GM04503 (cell line): Measurements from ENCODE around the gene PRDM12.

Experiments
- DNase-seq: peaks from one replicate; pipeline ENCODE4 v3.0.0-alpha.2; 2012; ENCODE audit warnings: low read depth

The PRDM12 gene

GRCh38 chr9:130636648-130637020, 27.8 kb upstream of the PRDM12 start:
- DNase-seq, result no peak

GRCh38 chr9:130638284-130639123, 25.9 kb upstream of the PRDM12 start:
- DNase-seq, result no peak

- no peak for DNase-seq
Measured at GRCh38 chr9:130639124-130639765, 25.1 kb upstream of the PRDM12 start.

- DNase-seq, result no peak
Measured at GRCh38 chr9:130639866-130640555, 24.4 kb upstream of the PRDM12 start.

- DNase-seq, result no peak
Measured at GRCh38 chr9:130640681-130641080, 23.7 kb upstream of the PRDM12 start.

- DNase-seq, result no peak
Measured at GRCh38 chr9:130642926-130643325, 21.5 kb upstream of the PRDM12 start.

- DNase-seq, result no peak
Measured at GRCh38 chr9:130651221-130651620, 13.2 kb upstream of the PRDM12 start.

GRCh38 chr9:130651752-130652151, 12.6 kb upstream of the PRDM12 start:
- DNase-seq, result no peak

GRCh38 chr9:130654879-130655278, 9.5 kb upstream of the PRDM12 start:
- DNase-seq, result no peak

- no peak for DNase-seq
Measured at GRCh38 chr9:130658893-130659698, 5.3 kb upstream of the PRDM12 start.

- DNase-seq, result no peak
Measured at GRCh38 chr9:130659699-130660248, 4.6 kb upstream of the PRDM12 start.

GRCh38 chr9:130660326-130660682, 4.1 kb upstream of the PRDM12 start:
- no peak for DNase-seq

GRCh38 chr9:130660683-130661450, 3.5 kb upstream of the PRDM12 start:
- DNase-seq, result no peak

- no peak for DNase-seq
Measured at GRCh38 chr9:130661451-130662098, 2.8 kb upstream of the PRDM12 start.

GRCh38 chr9:130662099-130662969, 2.1 kb upstream of the PRDM12 start:
- no peak for DNase-seq

- DNase-seq, result no peak
Measured at GRCh38 chr9:130662970-130663257, 1.5 kb upstream of the PRDM12 start.

GRCh38 chr9:130663258-130663976, 977 bp upstream of the PRDM12 start:
- DNase-seq, result no peak

- no peak for DNase-seq
Measured at GRCh38 chr9:130663977-130664250, 480 bp upstream of the PRDM12 start.

- DNase-seq, result no peak
Measured at GRCh38 chr9:130665029-130665430, 636 bp downstream of the PRDM12 start.
